ENCODE results near the gene KLHL36. TPM values are rescaled to one million over a fixed set of nuclear protein-coding genes. Genes with fewer than 3 reads are reported as not detected.

KLHL36 gene
- total RNA-seq: 40.2 to 43.8 TPM (median 42.4 TPM) in 3 replicates
- long read RNA-seq, transcript KLHL36-204 (5 exons, 2,173 nt): major isoform, 30 of 52 reads
- long read RNA-seq, partial matches to known transcripts: 4 of 52 reads
- long read RNA-seq, other reads (novel, unspliced or antisense): 17 of 52 reads

DNA sequence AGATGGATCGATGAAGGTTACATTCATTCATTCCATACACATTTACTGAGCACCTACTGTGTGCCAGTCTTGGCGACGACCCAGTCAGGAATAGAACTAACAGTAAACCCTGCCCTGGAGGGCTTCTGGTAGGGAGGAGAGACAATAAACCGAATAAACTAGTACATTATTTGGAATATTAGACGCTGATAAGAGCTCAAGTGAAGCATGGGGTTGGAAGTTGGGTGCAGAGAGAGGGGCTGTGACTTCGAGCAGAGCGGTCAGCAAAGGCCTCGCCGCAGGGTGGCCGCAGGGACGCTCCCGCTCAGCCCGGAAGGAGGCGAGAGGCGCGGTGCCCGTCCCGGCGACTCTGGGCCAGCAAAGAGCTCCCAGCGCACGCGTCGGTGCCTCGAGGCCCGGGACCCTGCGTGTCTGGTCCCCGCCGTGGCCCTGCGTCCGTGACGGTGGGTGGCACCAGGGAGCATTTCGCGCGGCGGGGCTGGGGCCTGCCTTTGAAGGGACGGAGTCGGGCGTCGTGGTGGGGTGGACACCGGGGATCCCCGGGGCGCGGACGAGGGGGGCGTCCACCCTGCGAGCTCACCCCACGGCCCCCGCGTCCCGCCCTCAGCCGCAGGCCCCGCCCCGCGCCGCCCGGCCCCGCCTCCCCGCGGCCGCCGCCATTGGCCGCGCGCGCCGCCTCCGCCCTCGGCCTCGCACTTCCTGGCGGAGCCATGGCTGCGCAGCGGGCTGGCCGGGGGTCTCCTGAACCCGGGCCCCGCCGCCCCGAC is at the start of gene KLHL36:
Gene KLHL36, plus strand, starts transcription at position 684 of the 767 bp plus-strand sequence. CDS start 2,357 bp downstream, outside the sequence.
- TF ChIP-seq, protein P1, sequence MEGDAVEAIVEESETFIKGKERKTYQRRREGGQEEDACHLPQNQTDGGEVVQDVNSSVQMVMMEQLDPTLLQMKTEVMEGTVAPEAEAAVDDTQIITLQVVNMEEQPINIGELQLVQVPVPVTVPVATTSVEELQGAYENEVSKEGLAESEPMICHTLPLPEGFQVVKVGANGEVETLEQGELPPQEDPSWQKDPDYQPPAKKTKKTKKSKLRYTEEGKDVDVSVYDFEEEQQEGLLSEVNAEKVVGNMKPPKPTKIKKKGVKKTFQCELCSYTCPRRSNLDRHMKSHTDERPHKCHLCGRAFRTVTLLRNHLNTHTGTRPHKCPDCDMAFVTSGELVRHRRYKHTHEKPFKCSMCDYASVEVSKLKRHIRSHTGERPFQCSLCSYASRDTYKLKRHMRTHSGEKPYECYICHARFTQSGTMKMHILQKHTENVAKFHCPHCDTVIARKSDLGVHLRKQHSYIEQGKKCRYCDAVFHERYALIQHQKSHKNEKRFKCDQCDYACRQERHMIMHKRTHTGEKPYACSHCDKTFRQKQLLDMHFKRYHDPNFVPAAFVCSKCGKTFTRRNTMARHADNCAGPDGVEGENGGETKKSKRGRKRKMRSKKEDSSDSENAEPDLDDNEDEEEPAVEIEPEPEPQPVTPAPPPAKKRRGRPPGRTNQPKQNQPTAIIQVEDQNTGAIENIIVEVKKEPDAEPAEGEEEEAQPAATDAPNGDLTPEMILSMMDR (IDR thresholded peaks at IDR 0.05): peak; percentile 49
- Mint-ChIP-seq H3K4me1 (ENCODE audit: low read depth) (peaks cover 34% of the 10 kb centered on the region), H3K36me3 (ENCODE audit: low read depth) (peaks cover 3% of the 10 kb centered on the region), H3K4me3 (ENCODE audit: unreplicated experiment) (peak within 1 kb of the TSS; percentile 74), H3K27ac (ENCODE audit: unreplicated experiment) (peak within 1 kb of the TSS; percentile 79), H3K9me3 (ENCODE audit: low read depth) (no peaks in the 10 kb centered on the region), H3K27me3 (ENCODE audit: low read depth) (peaks cover 2% of the 10 kb centered on the region)
- no peak for DNase-seq (ENCODE audit: low spot score)

DNA sequence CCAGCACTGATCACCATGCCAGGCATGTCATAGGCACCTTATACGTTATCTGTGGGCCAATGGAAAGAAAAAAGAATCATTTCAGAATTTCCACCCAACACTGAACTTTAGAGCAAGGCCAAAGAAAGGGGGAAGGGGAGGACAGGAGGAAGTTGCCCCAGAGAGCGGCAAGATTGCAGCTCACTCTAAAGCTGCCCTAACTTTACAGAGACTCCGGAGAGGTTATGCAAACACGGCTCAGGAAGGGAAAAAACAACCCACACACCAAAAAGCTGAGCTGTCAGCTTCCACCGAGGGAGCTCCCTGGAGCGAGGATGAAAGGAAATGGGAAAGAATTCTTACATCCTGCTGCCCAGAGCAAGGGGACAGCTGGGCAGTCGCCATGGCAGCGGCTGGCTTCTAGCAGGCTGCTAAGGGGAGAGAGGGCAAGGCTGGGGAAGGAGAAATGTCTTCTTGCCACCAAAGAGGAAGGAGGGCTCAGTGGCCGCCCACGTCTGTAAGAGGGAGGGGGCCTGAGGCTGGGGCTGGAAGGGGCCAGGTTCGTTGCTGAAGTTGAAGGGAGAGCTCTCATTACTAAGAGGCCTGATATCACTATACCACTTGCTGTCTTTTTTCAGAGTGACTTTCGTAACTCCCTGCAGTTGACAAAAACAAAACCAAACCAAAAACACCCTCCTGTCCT is 48.6 kb upstream of the KLHL36 start:
- H3K27ac Mint-ChIP-seq (ENCODE audit: unreplicated experiment): peak overlapping the region; percentile 98
- H3K4me3 Mint-ChIP-seq (ENCODE audit: unreplicated experiment): peak overlapping the region; percentile 37
- no peaks in the 10 kb centered on the region for H3K27me3 Mint-ChIP-seq (ENCODE audit: low read depth)
- H3K4me1 Mint-ChIP-seq (ENCODE audit: low read depth): peaks cover 59% of the 10 kb centered on the region
- TF ChIP-seq, protein P1 (IDR thresholded peaks at IDR 0.05): no peak
- no peaks in the 10 kb centered on the region for H3K9me3 Mint-ChIP-seq (ENCODE audit: low read depth)
- peaks cover 5% of the 10 kb centered on the region for H3K36me3 Mint-ChIP-seq (ENCODE audit: low read depth)
- no peak for DNase-seq (ENCODE audit: low spot score)

DNA sequence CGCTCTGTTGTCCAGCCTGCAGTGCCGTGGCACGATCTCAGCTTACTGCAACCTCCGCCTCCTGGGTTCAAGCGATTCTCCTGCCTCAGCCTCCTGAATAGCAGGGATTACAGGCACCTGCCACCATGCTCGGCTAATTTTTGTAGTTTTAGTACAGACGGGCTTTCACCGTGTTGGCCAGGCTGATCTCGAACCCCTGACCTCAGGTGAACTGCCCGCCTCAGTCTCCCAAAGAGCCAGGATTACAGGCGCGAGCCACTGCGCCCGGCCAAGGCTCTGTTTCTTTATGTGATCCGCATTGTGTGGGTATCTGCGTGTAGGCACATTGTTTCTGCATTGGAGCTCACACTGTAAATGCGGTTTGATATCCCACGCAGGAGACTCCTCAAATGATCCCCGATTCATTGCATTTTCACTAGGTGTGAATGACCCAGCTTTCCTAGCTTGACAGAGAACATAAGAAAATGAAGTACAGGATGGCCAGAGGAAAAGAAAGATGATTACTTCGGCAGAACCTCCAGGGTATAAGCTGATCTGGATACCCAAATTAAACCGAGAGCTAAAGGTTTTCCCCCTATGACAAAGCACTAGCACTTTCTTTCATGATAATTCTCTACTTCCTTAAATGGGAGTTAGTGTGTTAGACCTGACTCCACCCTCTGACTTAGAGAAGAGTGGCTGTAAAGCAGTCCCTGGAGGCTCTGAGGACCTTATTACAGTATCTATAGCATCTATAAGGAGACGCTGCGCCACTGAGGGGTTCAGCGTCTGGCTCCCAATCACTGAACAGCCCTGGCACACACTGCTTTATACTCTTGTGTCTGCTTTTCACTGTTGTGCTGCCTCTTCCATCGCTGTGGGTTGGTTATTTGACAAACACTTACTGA is 47.7 kb upstream of the KLHL36 start:
- TF ChIP-seq, protein P1 (IDR thresholded peaks at IDR 0.05): no peak
- H3K27me3 Mint-ChIP-seq (ENCODE audit: low read depth): no peaks in the 10 kb centered on the region
- peaks cover 3% of the 10 kb centered on the region for H3K9me3 Mint-ChIP-seq (ENCODE audit: low read depth)
- H3K27ac Mint-ChIP-seq (ENCODE audit: unreplicated experiment): peak overlapping the region; percentile 98
- DNase-seq (ENCODE audit: low spot score): no peak
- peaks cover 4% of the 10 kb centered on the region for H3K36me3 Mint-ChIP-seq (ENCODE audit: low read depth)
- no peak overlapping the region for H3K4me3 Mint-ChIP-seq (ENCODE audit: unreplicated experiment)
- peaks cover 59% of the 10 kb centered on the region for H3K4me1 Mint-ChIP-seq (ENCODE audit: low read depth)

DNA sequence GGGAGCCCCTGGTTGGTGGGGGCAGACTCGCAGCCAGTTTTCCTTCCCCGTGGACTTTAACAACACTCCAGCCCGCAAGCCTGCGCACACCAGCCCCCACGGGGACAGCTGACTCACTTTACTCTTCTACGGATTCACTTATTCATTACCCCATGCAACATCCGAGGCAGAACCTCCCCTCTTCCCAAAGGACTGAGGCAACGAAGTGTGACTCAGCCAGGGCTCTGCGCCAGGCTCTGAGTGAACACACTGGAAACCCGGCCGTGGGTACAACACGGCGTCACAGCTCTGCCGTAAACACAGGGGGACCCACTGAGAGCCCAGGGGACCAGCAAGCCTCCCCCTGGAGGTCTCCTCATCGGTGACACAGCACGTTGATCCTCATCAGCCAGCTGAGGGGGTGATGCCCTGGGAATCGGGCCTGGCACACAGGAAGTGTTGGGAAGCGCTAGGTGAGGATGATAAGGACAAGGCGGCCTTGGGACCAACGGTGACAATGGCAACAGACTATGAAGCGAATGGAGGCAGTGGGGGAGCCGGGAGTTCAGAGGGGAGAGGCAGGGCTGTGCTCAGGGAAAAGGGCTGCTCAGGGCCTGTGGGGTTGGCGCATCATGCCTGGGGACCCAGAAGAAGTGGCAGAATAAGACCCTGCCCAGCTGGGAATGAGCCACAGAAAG is 45.0 kb upstream of the KLHL36 start:
- TF ChIP-seq, protein P1 (IDR thresholded peaks at IDR 0.05): no peak
- Mint-ChIP-seq H3K4me3 (ENCODE audit: unreplicated experiment) (peak overlapping the region; percentile 63), H3K27ac (ENCODE audit: unreplicated experiment) (peak overlapping the region; percentile 98), H3K9me3 (ENCODE audit: low read depth) (peaks cover 3% of the 10 kb centered on the region), H3K36me3 (ENCODE audit: low read depth) (peaks cover 3% of the 10 kb centered on the region), H3K4me1 (ENCODE audit: low read depth) (peaks cover 48% of the 10 kb centered on the region), H3K27me3 (ENCODE audit: low read depth) (no peaks in the 10 kb centered on the region)
- DNase-seq (ENCODE audit: low spot score): no peak
